Measurements from ENCODE around the gene HK2. TPM values are rescaled to one million over a fixed set of nuclear protein-coding genes. Genes with fewer than 3 reads are reported as not detected.

Gene HK2
- total RNA-seq, 2 donors from 2014 or later, result 21.5 to 31.5 TPM

- no peak overlapping the region for H3K9ac ChIP-seq (ENCODE audit: extremely low read depth, low read length, poor library complexity, severe bottlenecking)
- Mint-ChIP-seq H3K4me1 (peaks cover 8% of the 10 kb centered on the region), H3K27me3 (ENCODE audit: insufficient read depth) (no peaks in the 10 kb centered on the region), H3K9me3 (no peaks in the 10 kb centered on the region), H3K27ac (no peak overlapping the region), H3K4me3 (no peak overlapping the region), H3K36me3 (ENCODE audit: low read depth) (no peaks in the 10 kb centered on the region)
- DNase-seq, result no peak
- H3K4me1 ChIP-seq (ENCODE audit: control insufficient read depth, insufficient read depth, low read length), result peaks cover 3% of the 10 kb centered on the region
- H3K9me3 ChIP-seq (ENCODE audit: control insufficient read depth, low read length), result no peaks in the 10 kb centered on the region
- no peak for TF ChIP-seq CTCF (conservative IDR thresholded peaks at IDR 0.05)
- H3K27ac ChIP-seq (ENCODE audit: low read depth, low read length), result no peak overlapping the region
- no peaks in the 10 kb centered on the region for H3K27me3 ChIP-seq (ENCODE audit: control insufficient read depth, insufficient read depth, low read length, poor library complexity, severe bottlenecking)
- H3K36me3 ChIP-seq (ENCODE audit: control insufficient read depth, insufficient read depth, low read length), result no peaks in the 10 kb centered on the region
- no peak overlapping the region for H3K4me3 ChIP-seq (ENCODE audit: low read length)
- 89 to 94% methylated on average over 4 to 8 of the region's 8 CpGs for WGBS, 2 experiments (ENCODE audit: insufficient coverage in 1 of 2, insufficient read length in 1 of 2)
Measured at GRCh38 chr2:74930811-74931486, 97.0 kb downstream of the HK2 start.

- Histone ChIP-seq H3K9ac (ENCODE audit: extremely low read depth, low read length, poor library complexity, severe bottlenecking) (no peak overlapping the region), H3K27me3 (ENCODE audit: control insufficient read depth, insufficient read depth, low read length, poor library complexity, severe bottlenecking) (no peaks in the 10 kb centered on the region), H3K4me3 (ENCODE audit: low read length) (no peak overlapping the region), H3K9me3 (ENCODE audit: control insufficient read depth, low read length) (no peaks in the 10 kb centered on the region), H3K36me3 (ENCODE audit: control insufficient read depth, insufficient read depth, low read length) (no peaks in the 10 kb centered on the region), H3K27ac (ENCODE audit: low read depth, low read length) (no peak overlapping the region), H3K4me1 (ENCODE audit: control insufficient read depth, insufficient read depth, low read length) (peaks cover 6% of the 10 kb centered on the region)
- Mint-ChIP-seq H3K9me3 (no peaks in the 10 kb centered on the region), H3K27ac (no peak overlapping the region), H3K4me1 (peaks cover 6% of the 10 kb centered on the region), H3K36me3 (ENCODE audit: low read depth) (no peaks in the 10 kb centered on the region), H3K4me3 (no peak overlapping the region), H3K27me3 (ENCODE audit: insufficient read depth) (no peaks in the 10 kb centered on the region)
- no peak for DNase-seq
- TF ChIP-seq CTCF (conservative IDR thresholded peaks at IDR 0.05), result no peak
- WGBS, 2 experiments (ENCODE audit: insufficient coverage in 1 of 2, insufficient read length in 1 of 2), result 83 to 96% methylated on average over 1 to 2 of the region's 2 CpGs
Measured at GRCh38 chr2:74931940-74932339, 98.0 kb downstream of the HK2 start.

GRCh38 chr2:74935975-74936391 lies 102.1 kb downstream of the HK2 start:
- Mint-ChIP-seq H3K9me3 (no peaks in the 10 kb centered on the region), H3K27me3 (ENCODE audit: insufficient read depth) (no peaks in the 10 kb centered on the region), H3K4me1 (peaks cover 3% of the 10 kb centered on the region), H3K27ac (no peak overlapping the region), H3K4me3 (no peak overlapping the region), H3K36me3 (ENCODE audit: low read depth) (no peaks in the 10 kb centered on the region)
- DNase-seq, result no peak
- Histone ChIP-seq H3K4me3 (ENCODE audit: low read length) (no peak overlapping the region), H3K27ac (ENCODE audit: low read depth, low read length) (no peak overlapping the region), H3K4me1 (ENCODE audit: control insufficient read depth, insufficient read depth, low read length) (peaks cover 13% of the 10 kb centered on the region), H3K9me3 (ENCODE audit: control insufficient read depth, low read length) (no peaks in the 10 kb centered on the region), H3K27me3 (ENCODE audit: control insufficient read depth, insufficient read depth, low read length, poor library complexity, severe bottlenecking) (no peaks in the 10 kb centered on the region), H3K9ac (ENCODE audit: extremely low read depth, low read length, poor library complexity, severe bottlenecking) (no peak overlapping the region), H3K36me3 (ENCODE audit: control insufficient read depth, insufficient read depth, low read length) (no peaks in the 10 kb centered on the region)
- 91 to 96% methylated on average over 3 to 4 of the region's 4 CpGs for WGBS, 2 experiments (ENCODE audit: insufficient coverage in 1 of 2, insufficient read length in 1 of 2)
- no peak for TF ChIP-seq CTCF (conservative IDR thresholded peaks at IDR 0.05)

Data from endodermal cell (in vitro differentiated cells).